ENCODE measurements around the gene DGCR8. TPM values are rescaled to one million over a fixed set of nuclear protein-coding genes. Genes with fewer than 3 reads are reported as not detected.

DGCR8 gene
- polyA plus RNA-seq, 4 donors, result 17.0 to 31.0 (median 17.7) TPM

DNA sequence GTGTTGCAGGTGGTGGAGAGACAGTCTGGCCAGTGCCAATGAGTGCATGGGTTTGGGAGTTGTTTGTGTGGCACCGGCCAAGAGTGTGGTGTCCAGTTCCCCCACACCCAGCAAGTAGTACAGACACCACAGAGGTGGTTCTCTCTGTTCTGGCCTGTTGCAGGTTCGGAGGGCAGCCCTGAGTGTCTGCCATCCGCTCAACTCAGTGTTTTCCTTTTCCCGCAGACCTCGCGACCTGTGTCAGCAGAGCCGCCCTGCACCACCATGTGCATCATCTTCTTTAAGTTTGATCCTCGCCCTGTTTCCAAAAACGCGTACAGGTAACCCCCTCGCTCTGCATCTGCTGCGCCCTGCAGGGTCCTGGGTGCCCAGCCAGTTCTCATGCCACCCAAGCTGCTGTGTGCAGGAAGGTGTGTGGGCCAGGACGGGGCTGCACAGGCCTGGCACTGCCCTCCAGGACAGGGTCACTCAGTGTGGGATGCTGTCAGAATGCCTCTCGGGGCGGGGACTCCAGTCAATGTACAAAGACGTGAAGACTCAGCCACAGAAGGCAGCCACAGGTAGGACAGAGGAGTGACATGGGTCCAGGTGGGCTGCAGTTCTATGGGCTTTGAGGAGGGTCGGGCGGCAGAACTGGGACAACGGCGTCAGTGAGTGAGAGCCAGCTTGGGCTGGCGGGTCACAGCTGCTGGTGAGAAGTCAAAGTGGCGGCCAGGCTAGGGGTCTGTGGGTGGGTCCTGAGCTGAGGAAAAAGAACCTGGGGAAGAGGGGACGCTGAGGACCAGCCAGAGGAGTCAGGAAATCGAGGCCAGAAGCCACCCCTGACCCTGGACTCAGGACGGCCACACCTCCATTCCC lies 43.3 kb upstream of the DGCR8 start:
- no peak overlapping the region for H3K4me3 ChIP-seq (ENCODE audit: low read depth in 1 of 3, low read length in 3 of 3)
- DNase-seq (no peak), FAIRE-seq (no peak)
- H3K9me3 ChIP-seq (ENCODE audit: control insufficient read depth in 2 of 2, insufficient read depth in 1 of 2, low read depth in 1 of 2, low read length in 1 of 2), result no peaks in the 10 kb centered on the region
- H3K27ac ChIP-seq (ENCODE audit: low read depth in 1 of 3, low read length in 2 of 3), result no peak overlapping the region
- H3K27me3 ChIP-seq (ENCODE audit: control insufficient read depth in 3 of 3, insufficient read depth in 3 of 3, low read length in 3 of 3), result no peaks in the 10 kb centered on the region
- peaks cover 0 to 55% (median 0%) of the 10 kb centered on the region in 3 donors for H3K36me3 ChIP-seq (ENCODE audit: control insufficient read depth in 3 of 3, insufficient read depth in 2 of 3, low read depth in 1 of 3, low read length in 3 of 3)
- 92 to 95% (median 93%) methylated on average over 25 of the region's 25 CpGs for WGBS, 3 donors
- no peaks in the 10 kb centered on the region for H3K4me1 ChIP-seq (ENCODE audit: control insufficient read depth in 3 of 3, insufficient read depth in 2 of 3, low read depth in 1 of 3, low read length in 2 of 3)

DNA sequence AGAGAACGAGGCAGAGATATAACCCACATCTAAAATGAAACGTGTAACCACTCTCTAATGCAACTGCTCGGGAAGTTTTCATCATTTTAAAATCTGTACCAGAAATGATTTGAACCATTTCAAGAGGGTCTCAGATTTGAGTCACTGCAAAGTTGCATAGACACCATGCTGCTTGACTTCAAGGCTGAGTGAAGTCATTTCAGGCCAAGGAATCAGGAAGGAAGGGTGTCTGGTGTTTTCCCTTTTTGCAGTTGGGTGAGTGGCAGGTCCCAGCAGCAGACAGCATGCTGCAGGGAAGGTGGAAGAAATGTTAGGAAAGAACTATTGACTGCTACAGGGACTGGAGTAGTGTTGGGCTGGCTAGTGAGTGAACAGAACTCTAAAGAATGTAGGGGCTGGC lies 42.6 kb upstream of the DGCR8 start:
- Histone ChIP-seq H3K27me3 (ENCODE audit: control insufficient read depth in 3 of 3, insufficient read depth in 3 of 3, low read length in 3 of 3) (no peaks in the 10 kb centered on the region), H3K27ac (ENCODE audit: low read depth in 1 of 3, low read length in 2 of 3) (no peak overlapping the region), H3K4me3 (ENCODE audit: low read depth in 1 of 3, low read length in 3 of 3) (no peak overlapping the region), H3K9me3 (ENCODE audit: control insufficient read depth in 2 of 2, insufficient read depth in 1 of 2, low read depth in 1 of 2, low read length in 1 of 2) (no peaks in the 10 kb centered on the region), H3K36me3 (ENCODE audit: control insufficient read depth in 3 of 3, insufficient read depth in 2 of 3, low read depth in 1 of 3, low read length in 3 of 3) (peaks cover 0 to 52% (median 0%) of the 10 kb centered on the region in 3 donors), H3K4me1 (ENCODE audit: control insufficient read depth in 3 of 3, insufficient read depth in 2 of 3, low read depth in 1 of 3, low read length in 2 of 3) (no peaks in the 10 kb centered on the region)
- DNase-seq, result no peak
- 68 to 81% (median 78%) methylated on average over 3 of the region's 3 CpGs for WGBS, 3 donors
- FAIRE-seq, result no peak

- DNase-seq, result no peak
Measured at GRCh38 chr22:20038574-20038973, 41.5 kb upstream of the DGCR8 start.

DNA sequence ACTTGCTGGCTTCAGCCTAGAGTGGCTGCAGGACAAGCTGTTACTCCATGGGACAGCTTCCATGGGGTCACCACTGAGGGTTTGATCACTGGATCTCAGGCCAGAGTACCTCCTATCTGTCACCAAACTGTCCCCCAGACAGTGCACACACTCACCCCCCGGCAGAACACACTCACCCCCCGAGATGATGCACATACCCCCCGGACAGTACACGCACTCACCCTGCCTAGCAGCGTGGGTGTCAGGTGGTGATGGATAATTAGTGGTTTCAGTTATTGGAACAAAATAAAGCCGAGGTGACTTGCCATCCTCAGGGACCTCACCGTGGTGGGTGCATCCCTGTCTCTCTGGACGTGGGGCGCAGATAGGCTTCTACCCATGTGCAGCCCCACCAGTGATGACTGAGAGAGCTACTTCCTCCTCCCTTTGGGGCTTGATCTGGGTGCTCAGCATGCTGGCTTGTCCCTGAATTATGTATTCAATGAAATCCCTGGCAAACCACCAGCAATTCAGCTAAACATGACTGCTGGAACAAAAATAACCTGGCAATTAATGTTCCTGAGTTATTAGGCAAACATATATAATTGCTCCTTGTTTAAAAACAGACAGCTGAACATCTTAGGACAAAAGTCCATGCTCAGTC lies 40.2 kb upstream of the DGCR8 start:
- no peaks in the 10 kb centered on the region for H3K4me1 ChIP-seq (ENCODE audit: control insufficient read depth in 3 of 3, insufficient read depth in 2 of 3, low read depth in 1 of 3, low read length in 2 of 3)
- H3K27me3 ChIP-seq (ENCODE audit: control insufficient read depth in 3 of 3, insufficient read depth in 3 of 3, low read length in 3 of 3), result no peaks in the 10 kb centered on the region
- no peak for DNase-seq
- H3K36me3 ChIP-seq (ENCODE audit: control insufficient read depth in 3 of 3, insufficient read depth in 2 of 3, low read depth in 1 of 3, low read length in 3 of 3), result peaks cover 0 to 60% (median 6%) of the 10 kb centered on the region in 3 donors
- H3K27ac ChIP-seq (ENCODE audit: low read depth in 1 of 3, low read length in 2 of 3), result no peak overlapping the region
- H3K4me3 ChIP-seq (ENCODE audit: low read depth in 1 of 3, low read length in 3 of 3), result no peak overlapping the region
- WGBS, 3 donors, result 89 to 90% (median 89%) methylated on average over 9 of the region's 9 CpGs
- FAIRE-seq, result no peak
- H3K9me3 ChIP-seq (ENCODE audit: control insufficient read depth in 2 of 2, insufficient read depth in 1 of 2, low read depth in 1 of 2, low read length in 1 of 2), result no peaks in the 10 kb centered on the region

More at GRCh38 chr22:20038574-20038973, 41.5 kb upstream of the DGCR8 start:
- FAIRE-seq, result no peak
- Histone ChIP-seq H3K4me3 (ENCODE audit: low read depth in 1 of 3, low read length in 3 of 3) (no peak overlapping the region), H3K4me1 (ENCODE audit: control insufficient read depth in 3 of 3, insufficient read depth in 2 of 3, low read depth in 1 of 3, low read length in 2 of 3) (no peaks in the 10 kb centered on the region), H3K36me3 (ENCODE audit: control insufficient read depth in 3 of 3, insufficient read depth in 2 of 3, low read depth in 1 of 3, low read length in 3 of 3) (peaks cover 0 to 54% (median 4%) of the 10 kb centered on the region in 3 donors), H3K27ac (ENCODE audit: low read depth in 1 of 3, low read length in 2 of 3) (no peak overlapping the region), H3K9me3 (ENCODE audit: control insufficient read depth in 2 of 2, insufficient read depth in 1 of 2, low read depth in 1 of 2, low read length in 1 of 2) (no peaks in the 10 kb centered on the region), H3K27me3 (ENCODE audit: control insufficient read depth in 3 of 3, insufficient read depth in 3 of 3, low read length in 3 of 3) (no peaks in the 10 kb centered on the region)
- WGBS, 3 donors, result 88 to 97% (median 90%) methylated on average over 7 of the region's 7 CpGs

- Histone ChIP-seq H3K27me3 (ENCODE audit: control insufficient read depth in 3 of 3, insufficient read depth in 3 of 3, low read length in 3 of 3) (no peaks in the 10 kb centered on the region), H3K27ac (ENCODE audit: low read depth in 1 of 3, low read length in 2 of 3) (no peak overlapping the region), H3K4me1 (ENCODE audit: control insufficient read depth in 3 of 3, insufficient read depth in 2 of 3, low read depth in 1 of 3, low read length in 2 of 3) (no peaks in the 10 kb centered on the region), H3K9me3 (ENCODE audit: control insufficient read depth in 2 of 2, insufficient read depth in 1 of 2, low read depth in 1 of 2, low read length in 1 of 2) (no peaks in the 10 kb centered on the region), H3K4me3 (ENCODE audit: low read depth in 1 of 3, low read length in 3 of 3) (no peak overlapping the region), H3K36me3 (ENCODE audit: control insufficient read depth in 3 of 3, insufficient read depth in 2 of 3, low read depth in 1 of 3, low read length in 3 of 3) (peaks cover 0 to 61% (median 6%) of the 10 kb centered on the region in 3 donors)
- no peak for DNase-seq
- FAIRE-seq, result no peak
- WGBS, 3 donors, result 88 to 94% (median 89%) methylated on average over 7 of the region's 7 CpGs
Measured at GRCh38 chr22:20040327-20041200, 39.5 kb upstream of the DGCR8 start.

DNA sequence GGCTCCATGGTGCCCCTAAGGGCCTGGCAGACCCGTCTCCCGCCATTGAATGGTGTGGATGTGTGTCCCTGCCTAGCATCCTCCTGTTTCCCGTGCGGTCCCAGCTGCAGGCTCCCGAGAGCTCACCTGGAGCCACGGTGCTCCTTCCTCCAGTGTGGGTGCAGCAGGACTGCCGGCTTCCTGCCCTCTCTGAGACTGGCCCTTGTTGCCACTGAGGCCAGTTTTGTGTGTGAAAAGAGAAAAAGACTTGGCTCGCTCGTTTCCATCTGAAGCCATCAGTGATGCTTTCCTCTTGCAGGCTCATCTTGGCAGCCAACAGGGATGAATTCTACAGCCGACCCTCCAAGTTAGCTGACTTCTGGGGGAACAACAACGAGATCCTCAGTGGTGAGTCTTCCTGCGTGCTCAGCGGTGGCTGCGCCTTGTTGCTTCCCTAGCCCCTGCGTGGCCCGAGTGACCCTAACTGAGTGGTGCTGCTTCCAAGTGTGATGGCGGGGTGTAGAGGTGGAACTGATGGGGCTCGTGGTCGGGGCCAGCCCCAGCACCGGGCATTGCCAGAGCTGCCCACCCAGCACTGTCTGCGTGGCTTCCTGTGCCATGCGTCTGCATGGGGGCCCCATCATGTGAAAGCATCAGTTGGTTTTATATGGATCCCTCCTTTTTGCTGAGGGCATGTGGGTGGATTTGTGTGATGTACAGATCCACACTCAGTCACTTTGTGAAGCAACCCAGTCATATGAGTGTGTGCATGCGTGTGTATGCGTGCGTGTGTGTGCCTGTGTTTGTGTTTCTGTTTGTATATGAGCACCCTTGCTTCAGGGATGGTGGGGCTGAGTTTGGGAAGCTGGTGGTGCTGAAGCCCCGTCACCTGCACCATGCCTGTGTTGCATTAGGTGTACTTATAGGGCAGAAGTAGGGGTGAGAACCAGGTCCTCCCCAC lies 36.7 kb upstream of the DGCR8 start:
- no peaks in the 10 kb centered on the region for H3K27me3 ChIP-seq (ENCODE audit: control insufficient read depth in 3 of 3, insufficient read depth in 3 of 3, low read length in 3 of 3)
- no peak for FAIRE-seq
- no peaks in the 10 kb centered on the region for H3K4me1 ChIP-seq (ENCODE audit: control insufficient read depth in 3 of 3, insufficient read depth in 2 of 3, low read depth in 1 of 3, low read length in 2 of 3)
- no peak for DNase-seq
- peaks cover 5 to 51% (median 6%) of the 10 kb centered on the region in 3 donors for H3K36me3 ChIP-seq (ENCODE audit: control insufficient read depth in 3 of 3, insufficient read depth in 2 of 3, low read depth in 1 of 3, low read length in 3 of 3)
- no peak overlapping the region for H3K4me3 ChIP-seq (ENCODE audit: low read depth in 1 of 3, low read length in 3 of 3)
- peaks cover 0 to 5% of the 10 kb centered on the region in 2 donors for H3K9me3 ChIP-seq (ENCODE audit: control insufficient read depth in 2 of 2, insufficient read depth in 1 of 2, low read depth in 1 of 2, low read length in 1 of 2)
- H3K27ac ChIP-seq (ENCODE audit: low read depth in 1 of 3, low read length in 2 of 3), result no peak overlapping the region
- WGBS, 3 donors, result 94 to 96% (median 94%) methylated on average over 26 of the region's 26 CpGs

- H3K9me3 ChIP-seq (ENCODE audit: control insufficient read depth in 2 of 2, insufficient read depth in 1 of 2, low read depth in 1 of 2, low read length in 1 of 2), result peaks cover 0 to 5% of the 10 kb centered on the region in 2 donors
- no peak overlapping the region for H3K27ac ChIP-seq (ENCODE audit: low read depth in 1 of 3, low read length in 2 of 3)
- peaks cover 5 to 50% (median 6%) of the 10 kb centered on the region in 3 donors for H3K36me3 ChIP-seq (ENCODE audit: control insufficient read depth in 3 of 3, insufficient read depth in 2 of 3, low read depth in 1 of 3, low read length in 3 of 3)
- H3K4me1 ChIP-seq (ENCODE audit: control insufficient read depth in 3 of 3, insufficient read depth in 2 of 3, low read depth in 1 of 3, low read length in 2 of 3), result no peaks in the 10 kb centered on the region
- WGBS, 3 donors, result 90 to 94% (median 93%) methylated on average over 7 of the region's 7 CpGs
- DNase-seq, result no peak
- H3K4me3 ChIP-seq (ENCODE audit: low read depth in 1 of 3, low read length in 3 of 3), result no peak overlapping the region
- no peaks in the 10 kb centered on the region for H3K27me3 ChIP-seq (ENCODE audit: control insufficient read depth in 3 of 3, insufficient read depth in 3 of 3, low read length in 3 of 3)
- no peak for FAIRE-seq
Measured at GRCh38 chr22:20043997-20044342, 36.1 kb upstream of the DGCR8 start.
